ENCODE data around the gene HECTD1. TPM values are rescaled to one million over a fixed set of nuclear protein-coding genes. Genes with fewer than 3 reads are reported as not detected.
A peak's percentile ranks its signal among the peaks of the same experiment; 100 is the strongest.

Gene HECTD1
- total RNA-seq, 4 donors from 2014 or later: 183 to 293 (median 208) TPM

- DNase-seq: no peak
- H3K27me3 ChIP-seq: no peaks in the 10 kb centered on the region
- no peaks in the 10 kb centered on the region for H3K4me1 ChIP-seq
- no peak overlapping the region for H3K4me3 ChIP-seq
- H3K36me3 ChIP-seq: peaks cover 0 to 86% (median 0%) of the 10 kb centered on the region in 3 donors
- H3K9me3 ChIP-seq: no peaks in the 10 kb centered on the region
- TF ChIP-seq, protein P1, sequence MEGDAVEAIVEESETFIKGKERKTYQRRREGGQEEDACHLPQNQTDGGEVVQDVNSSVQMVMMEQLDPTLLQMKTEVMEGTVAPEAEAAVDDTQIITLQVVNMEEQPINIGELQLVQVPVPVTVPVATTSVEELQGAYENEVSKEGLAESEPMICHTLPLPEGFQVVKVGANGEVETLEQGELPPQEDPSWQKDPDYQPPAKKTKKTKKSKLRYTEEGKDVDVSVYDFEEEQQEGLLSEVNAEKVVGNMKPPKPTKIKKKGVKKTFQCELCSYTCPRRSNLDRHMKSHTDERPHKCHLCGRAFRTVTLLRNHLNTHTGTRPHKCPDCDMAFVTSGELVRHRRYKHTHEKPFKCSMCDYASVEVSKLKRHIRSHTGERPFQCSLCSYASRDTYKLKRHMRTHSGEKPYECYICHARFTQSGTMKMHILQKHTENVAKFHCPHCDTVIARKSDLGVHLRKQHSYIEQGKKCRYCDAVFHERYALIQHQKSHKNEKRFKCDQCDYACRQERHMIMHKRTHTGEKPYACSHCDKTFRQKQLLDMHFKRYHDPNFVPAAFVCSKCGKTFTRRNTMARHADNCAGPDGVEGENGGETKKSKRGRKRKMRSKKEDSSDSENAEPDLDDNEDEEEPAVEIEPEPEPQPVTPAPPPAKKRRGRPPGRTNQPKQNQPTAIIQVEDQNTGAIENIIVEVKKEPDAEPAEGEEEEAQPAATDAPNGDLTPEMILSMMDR (IDR thresholded peaks at IDR 0.05): no peak
- no peak for TF ChIP-seq POLR2A (IDR thresholded peaks at IDR 0.05)
- peak overlapping the region in 2 of 4 donors; percentile 12 to 40 for H3K27ac ChIP-seq
Observed at GRCh38 chr14:31166271-31166561, 41.4 kb downstream of the HECTD1 start.

DNA sequence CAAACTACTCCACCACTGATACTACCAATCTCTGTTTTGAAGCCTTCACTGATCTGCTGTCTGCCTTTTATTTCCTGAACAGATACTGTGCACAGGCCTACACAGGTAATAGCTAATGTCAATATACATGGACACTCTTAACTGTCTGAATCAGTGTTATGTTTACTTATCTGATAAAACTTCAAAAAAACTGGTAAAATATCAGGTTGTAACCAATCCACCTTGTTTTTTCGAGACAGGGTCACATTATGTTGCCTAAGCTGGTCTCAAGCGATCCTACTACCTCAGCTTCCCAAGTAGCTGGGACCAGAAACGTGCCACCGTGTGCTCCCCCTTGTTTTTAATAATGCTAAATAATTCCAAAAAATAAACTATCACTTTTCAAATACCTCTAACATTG, 43.5 kb downstream of the HECTD1 start:
- Histone ChIP-seq H3K4me1 (no peaks in the 10 kb centered on the region), H3K4me3 (no peak overlapping the region), H3K27me3 (no peaks in the 10 kb centered on the region), H3K27ac (no peak overlapping the region), H3K36me3 (peaks cover 0 to 72% (median 0%) of the 10 kb centered on the region in 3 donors), H3K9me3 (no peaks in the 10 kb centered on the region)
- DNase-seq: no peak
- TF ChIP-seq POLR2A (IDR thresholded peaks at IDR 0.05): no peak
- TF ChIP-seq, protein P1 (IDR thresholded peaks at IDR 0.05): no peak

DNA sequence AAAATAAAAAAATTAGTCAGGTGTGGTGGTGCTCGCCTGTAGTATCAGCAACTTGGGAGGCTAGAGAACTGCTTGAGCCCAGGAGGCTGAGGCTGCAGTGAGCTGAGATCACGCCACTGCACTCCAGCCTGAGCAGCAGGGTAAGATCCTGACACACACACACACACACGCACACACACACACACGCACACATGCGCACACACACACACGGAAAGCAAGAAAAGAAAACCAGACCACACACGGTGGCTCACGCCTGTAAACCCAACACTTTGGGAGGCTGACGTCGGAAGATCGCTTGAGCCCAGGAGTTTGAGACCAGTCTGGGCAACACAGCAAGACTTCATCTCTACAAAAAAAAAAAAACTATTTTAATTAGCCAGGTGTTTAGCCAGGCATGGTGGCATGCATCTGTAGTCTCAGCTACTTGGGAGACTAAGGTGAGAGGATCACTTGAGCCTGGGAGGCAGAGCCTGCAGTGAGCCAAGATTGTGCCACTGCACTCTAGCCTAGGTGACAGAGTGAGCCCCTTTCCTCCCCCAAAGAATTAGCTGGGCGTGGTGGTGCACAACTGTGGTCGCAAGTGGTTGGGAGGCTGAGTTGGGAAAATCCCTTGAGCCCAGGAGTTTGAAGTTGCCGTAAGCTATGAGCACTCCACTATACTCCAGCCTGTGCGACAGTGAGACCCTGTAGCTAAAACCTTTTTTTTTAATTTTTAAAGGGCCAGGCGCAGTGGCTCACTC, 44.5 kb downstream of the HECTD1 start:
- Histone ChIP-seq H3K4me1 (no peaks in the 10 kb centered on the region), H3K36me3 (peaks cover 0 to 71% (median 0%) of the 10 kb centered on the region in 3 donors), H3K4me3 (no peak overlapping the region), H3K27ac (no peak overlapping the region), H3K9me3 (no peaks in the 10 kb centered on the region), H3K27me3 (no peaks in the 10 kb centered on the region)
- DNase-seq: no peak
- TF ChIP-seq POLR2A (IDR thresholded peaks at IDR 0.05): no peak
- TF ChIP-seq, protein P1 (IDR thresholded peaks at IDR 0.05): no peak

DNA sequence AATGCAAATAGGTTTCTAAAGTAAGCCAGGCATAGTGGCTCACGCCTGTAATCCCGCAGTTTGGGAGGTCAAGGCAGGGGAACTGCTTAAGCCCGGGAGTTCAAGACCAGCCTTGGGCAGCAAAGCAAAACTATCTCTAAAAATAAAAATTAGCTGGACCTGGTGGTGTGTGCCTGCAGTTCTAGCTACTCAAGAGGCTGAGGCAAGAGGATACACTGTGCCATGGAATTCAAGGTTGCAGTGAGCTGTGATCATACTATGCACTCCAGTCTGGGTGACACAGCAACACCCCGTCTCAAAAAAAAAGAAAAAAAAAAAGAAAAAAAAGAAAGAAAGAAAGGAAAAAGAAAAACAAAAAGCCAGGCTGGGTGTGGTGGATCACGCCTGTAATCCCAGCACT, 46.3 kb downstream of the HECTD1 start:
- Histone ChIP-seq H3K27me3 (no peaks in the 10 kb centered on the region), H3K9me3 (no peaks in the 10 kb centered on the region), H3K27ac (no peak overlapping the region), H3K36me3 (peaks cover 0 to 71% (median 2%) of the 10 kb centered on the region in 3 donors), H3K4me3 (no peak overlapping the region), H3K4me1 (no peaks in the 10 kb centered on the region)
- TF ChIP-seq, protein P1 (IDR thresholded peaks at IDR 0.05): no peak
- TF ChIP-seq POLR2A (IDR thresholded peaks at IDR 0.05): no peak
- DNase-seq: no peak

DNA sequence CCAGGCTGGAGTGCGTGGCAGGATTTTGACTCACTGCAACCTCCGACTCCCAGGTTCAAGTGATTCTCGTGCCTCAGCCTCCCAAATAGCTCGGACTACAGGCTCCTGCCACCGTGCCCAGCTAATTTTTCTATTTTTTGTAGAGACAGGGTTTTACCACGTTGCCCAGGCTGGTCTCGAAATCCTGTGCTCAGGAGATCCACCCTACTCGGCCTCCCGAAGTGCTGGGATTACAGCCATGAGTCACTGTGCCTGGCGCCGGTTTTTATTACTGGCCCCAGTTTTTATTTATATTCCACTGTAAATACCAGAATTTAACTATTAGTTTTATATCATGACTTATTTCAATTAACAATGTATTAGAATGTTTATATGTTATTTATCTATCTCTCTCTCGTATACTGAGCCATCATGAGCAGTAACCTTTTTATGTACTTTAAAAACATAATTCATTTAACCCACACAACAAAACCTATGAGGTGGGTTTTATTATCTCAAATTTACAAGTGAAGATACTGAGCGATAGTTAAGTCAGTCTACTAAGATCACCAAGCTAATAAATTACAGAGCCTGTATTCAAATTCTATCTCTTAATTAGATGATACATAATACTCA, 47.8 kb downstream of the HECTD1 start:
- no peaks in the 10 kb centered on the region for H3K4me1 ChIP-seq
- no peak for TF ChIP-seq POLR2A (IDR thresholded peaks at IDR 0.05)
- TF ChIP-seq, protein P1 (IDR thresholded peaks at IDR 0.05): no peak
- peaks cover 0 to 73% (median 7%) of the 10 kb centered on the region in 3 donors for H3K36me3 ChIP-seq
- DNase-seq: no peak
- no peaks in the 10 kb centered on the region for H3K9me3 ChIP-seq
- no peak overlapping the region for H3K27ac ChIP-seq
- H3K4me3 ChIP-seq: no peak overlapping the region
- H3K27me3 ChIP-seq: no peaks in the 10 kb centered on the region

All from Peyer's patch (tissue), 4 donors.